ENCODE results near the gene PDE2A. TPM values are rescaled to one million over a fixed set of nuclear protein-coding genes. Genes with fewer than 3 reads are reported as not detected.

The PDE2A gene
- total RNA-seq, 2 experiments from 2014 or later: 4.0 to 4.5 TPM

- Histone ChIP-seq H3K27me3 (ENCODE audit: control insufficient read depth in 1 of 2, insufficient read depth in 2 of 2, low read length in 2 of 2) (peaks cover 4 to 9% of the 10 kb centered on the region in 2 experiments), H3K27ac (ENCODE audit: low read depth in 1 of 2, low read length in 2 of 2) (no peak overlapping the region), H3K4me1 (ENCODE audit: insufficient read depth, low read length) (peaks cover 12% of the 10 kb centered on the region), H3K4me3 (ENCODE audit: low read length) (no peak overlapping the region), H3K36me3 (ENCODE audit: insufficient read depth, low read length) (peaks cover 30% of the 10 kb centered on the region), H3K9me3 (ENCODE audit: control insufficient read depth in 1 of 2, insufficient read depth in 1 of 2, low read length in 2 of 2) (peaks cover 0 to 7% of the 10 kb centered on the region in 2 experiments)
- ChIA-PET CTCF (interaction anchor here (1.2 kb wide), 1 partner anchor 210 kb away, joined by 5 read pairs; no protein-coding TSS in a partner anchor), POLR2A (interaction anchor here (0.7 to 1.6 kb wide), 2 partner anchors 111 to 210 kb away, joined by 3 read pairs; no protein-coding TSS in a partner anchor)
- ATAC-seq (ENCODE audit: poor library complexity): no peak
- intact Hi-C loops (cut with DNase I, micrococcal nuclease): loop anchor here (2.0 to 5.0 kb wide), 3 partner anchors 97 to 211 kb away; no protein-coding TSS in a partner anchor
- no peaks in the 10 kb centered on the region for H3K9me3 Mint-ChIP-seq
- H3K4me1 Mint-ChIP-seq (ENCODE audit: low read depth): peaks cover 8% of the 10 kb centered on the region
- H3K27ac Mint-ChIP-seq: no peak overlapping the region
- H3K27me3 Mint-ChIP-seq: peaks cover 7% of the 10 kb centered on the region
- TF ChIP-seq CTCF (IDR thresholded peaks at IDR 0.05): no peak
- H3K4me3 Mint-ChIP-seq: no peak overlapping the region
- H3K36me3 Mint-ChIP-seq (ENCODE audit: low read depth): peaks cover 10% of the 10 kb centered on the region
- no peak for DNase-seq
Observed at GRCh38 chr11:72681226-72682153, 7.3 kb upstream of the PDE2A start.

- ChIA-PET CTCF (no interaction called here), POLR2A (interaction anchor here (1.6 kb wide), 1 partner anchor 112 kb away, joined by 3 read pairs; no protein-coding TSS in a partner anchor)
- H3K9me3 ChIP-seq (ENCODE audit: control insufficient read depth in 1 of 2, insufficient read depth in 1 of 2, low read length in 2 of 2): peaks cover 0 to 7% of the 10 kb centered on the region in 2 experiments
- TF ChIP-seq CTCF (IDR thresholded peaks at IDR 0.05): no peak
- no peak overlapping the region for H3K4me3 ChIP-seq (ENCODE audit: low read length)
- Mint-ChIP-seq H3K27ac (no peak overlapping the region), H3K36me3 (ENCODE audit: low read depth) (peaks cover 5% of the 10 kb centered on the region), H3K27me3 (peaks cover 13% of the 10 kb centered on the region), H3K4me1 (ENCODE audit: low read depth) (peaks cover 3% of the 10 kb centered on the region), H3K9me3 (no peaks in the 10 kb centered on the region), H3K4me3 (no peak overlapping the region)
- DNase-seq (no peak), ATAC-seq (ENCODE audit: poor library complexity) (no peak)
- H3K36me3 ChIP-seq (ENCODE audit: insufficient read depth, low read length): peaks cover 22% of the 10 kb centered on the region
- H3K4me1 ChIP-seq (ENCODE audit: insufficient read depth, low read length): peaks cover 14% of the 10 kb centered on the region
- intact Hi-C loops (cut with DNase I, micrococcal nuclease): loop anchor here in 1 of 2 experiments (5.0 kb wide), 1 partner anchor 167 kb away; no protein-coding TSS in a partner anchor
- H3K27me3 ChIP-seq (ENCODE audit: control insufficient read depth in 1 of 2, insufficient read depth in 2 of 2, low read length in 2 of 2): peaks cover 12 to 17% of the 10 kb centered on the region in 2 experiments
- no peak overlapping the region for H3K27ac ChIP-seq (ENCODE audit: low read depth in 1 of 2, low read length in 2 of 2)
Observed at GRCh38 chr11:72680624-72681158, 6.5 kb upstream of the PDE2A start.

DNA sequence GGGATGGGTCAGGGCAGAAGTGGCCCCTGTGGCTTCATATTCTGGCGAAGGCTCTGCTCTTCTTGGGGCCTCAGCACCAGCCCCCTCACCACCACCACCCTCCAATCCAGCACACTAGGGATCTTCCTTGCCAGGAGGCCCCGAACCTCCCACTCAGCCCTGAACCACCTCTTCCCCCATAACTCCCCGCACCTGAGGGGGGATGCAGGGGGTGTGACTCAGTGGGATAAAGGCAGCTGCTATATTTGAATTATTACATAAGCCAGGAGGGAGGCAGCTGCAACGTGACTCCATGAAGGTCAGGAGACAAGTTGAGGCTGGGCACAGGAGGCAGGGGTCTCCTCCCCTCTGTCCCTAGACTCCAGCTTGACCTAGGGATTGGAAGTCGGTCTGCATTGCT, 5.6 kb upstream of the PDE2A start:
- POLR2A ChIA-PET: no interaction called here
- H3K27me3 Mint-ChIP-seq: peaks cover 22% of the 10 kb centered on the region

More for the DNA sequence above, 5.6 kb upstream of the PDE2A start:
- intact Hi-C loops (cut with DNase I, micrococcal nuclease): loop anchor here in 1 of 2 experiments (5.0 kb wide), 1 partner anchor 167 kb away; no protein-coding TSS in a partner anchor
- DNase-seq (no peak), ATAC-seq (ENCODE audit: poor library complexity) (no peak)
- no peak overlapping the region for H3K4me3 Mint-ChIP-seq
- Histone ChIP-seq H3K27ac (ENCODE audit: low read depth in 1 of 2, low read length in 2 of 2) (no peak overlapping the region), H3K4me1 (ENCODE audit: insufficient read depth, low read length) (peaks cover 14% of the 10 kb centered on the region), H3K4me3 (ENCODE audit: low read length) (no peak overlapping the region), H3K27me3 (ENCODE audit: control insufficient read depth in 1 of 2, insufficient read depth in 2 of 2, low read length in 2 of 2) (peaks cover 20 to 25% of the 10 kb centered on the region in 2 experiments), H3K36me3 (ENCODE audit: insufficient read depth, low read length) (peaks cover 16% of the 10 kb centered on the region), H3K9me3 (ENCODE audit: control insufficient read depth in 1 of 2, insufficient read depth in 1 of 2, low read length in 2 of 2) (peaks cover 0 to 10% of the 10 kb centered on the region in 2 experiments)
- no peak overlapping the region for H3K27ac Mint-ChIP-seq
- CTCF ChIA-PET: no interaction called here
- no peak for TF ChIP-seq CTCF (IDR thresholded peaks at IDR 0.05)
- peaks cover 5% of the 10 kb centered on the region for H3K36me3 Mint-ChIP-seq (ENCODE audit: low read depth)
- H3K9me3 Mint-ChIP-seq: no peaks in the 10 kb centered on the region
- peaks cover 3% of the 10 kb centered on the region for H3K4me1 Mint-ChIP-seq (ENCODE audit: low read depth)

Measured in CD4-positive, alpha-beta T cell (primary cell).